NCI-H345 (cell line): ENCODE data around the gene IFITM1.
"Not testable (repeated sequence)": the region's sequence is repeated elsewhere in the genome, so short reads cannot be mapped to it uniquely, and the experiment has no call there.

Experiments used
- DNase-seq: peaks from one replicate; lab custom pipeline; 2025; lab: John Stamatoyannopoulos, UW

IFITM1 gene

DNA sequence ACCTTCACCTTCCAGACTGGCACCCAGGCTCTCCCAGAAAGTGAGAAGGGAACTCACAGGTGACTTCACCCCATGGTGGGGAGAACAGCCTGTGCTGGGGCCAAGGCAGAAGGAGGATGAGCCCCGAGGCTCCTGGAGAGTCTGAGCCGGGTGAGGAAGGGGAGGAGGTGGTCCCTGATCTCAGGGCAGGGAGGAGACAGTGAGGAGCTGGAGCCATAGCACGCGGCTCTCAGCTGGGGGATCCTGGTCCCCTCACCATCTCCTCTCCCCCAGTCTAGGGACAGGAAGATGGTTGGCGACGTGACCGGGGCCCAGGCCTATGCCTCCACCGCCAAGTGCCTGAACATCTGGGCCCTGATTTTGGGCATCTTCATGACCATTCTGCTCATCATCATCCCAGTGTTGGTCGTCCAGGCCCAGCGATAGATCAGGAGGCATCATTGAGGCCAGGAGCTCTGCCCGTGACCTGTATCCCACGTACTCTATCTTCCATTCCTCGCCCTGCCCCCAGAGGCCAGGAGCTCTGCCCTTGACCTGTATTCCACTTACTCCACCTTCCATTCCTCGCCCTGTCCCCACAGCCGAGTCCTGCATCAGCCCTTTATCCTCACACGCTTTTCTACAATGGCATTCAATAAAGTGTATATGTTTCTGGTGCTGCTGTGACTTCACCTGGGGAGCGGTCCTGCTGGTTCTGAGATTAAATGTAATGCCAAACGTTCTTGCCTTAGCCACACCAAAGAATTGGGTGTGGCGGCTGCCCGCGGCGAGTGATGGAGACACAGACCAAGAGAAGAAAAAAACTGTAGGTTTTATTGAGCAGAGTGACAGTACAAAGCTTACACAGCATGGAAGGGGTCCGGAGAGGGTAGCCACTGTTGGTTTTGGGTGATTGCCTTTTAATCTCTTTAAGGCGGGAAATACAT is 4.8 kb upstream of the IFITM1 start:
- not testable (repeated sequence) for DNase-seq

GRCh38 chr11:309979-310572 is 3.8 kb upstream of the IFITM1 start:
- not testable (repeated sequence) for DNase-seq

GRCh38 chr11:311013-311748 is 2.7 kb upstream of the IFITM1 start:
- DNase-seq: not testable (repeated sequence)

GRCh38 chr11:312092-312816 is 1.6 kb upstream of the IFITM1 start:
- DNase-seq: no peak

- DNase-seq: no peak
These were observed 495 bp upstream of the IFITM1 start for GRCh38 chr11:313304-313786.

- not testable (repeated sequence) for DNase-seq
These were observed 675 bp downstream of the IFITM1 start for GRCh38 chr11:314554-314875.

GRCh38 chr11:315051-315481 is 1.2 kb downstream of the IFITM1 start:
- no peak for DNase-seq

DNA sequence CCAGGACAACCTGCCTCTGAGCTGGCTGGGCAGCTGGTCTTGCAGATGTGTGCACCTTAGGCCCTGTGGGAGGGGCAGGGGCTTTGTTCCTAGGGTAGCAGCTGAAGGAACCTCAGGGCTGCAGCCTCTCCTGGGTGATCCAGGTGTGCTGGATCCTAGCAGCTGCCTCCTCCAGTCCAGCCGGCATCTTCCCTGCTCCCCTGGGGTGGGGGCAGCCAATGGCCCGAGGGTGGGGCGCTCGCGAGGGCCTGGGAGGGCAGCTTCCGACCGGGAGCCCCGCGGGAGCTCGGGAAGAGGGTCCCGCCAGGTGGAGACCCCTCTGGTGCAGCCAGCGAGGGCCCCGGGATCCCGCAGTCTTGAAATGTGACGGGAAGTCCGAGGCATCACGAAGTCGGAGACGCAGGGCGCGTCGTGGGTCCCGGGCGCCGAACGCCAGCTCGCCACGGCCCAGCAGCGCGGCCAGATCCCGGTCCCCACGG is 1.7 kb downstream of the IFITM1 start:
- DNase-seq: no peak

- DNase-seq: no peak
These were observed 2.3 kb downstream of the IFITM1 start for GRCh38 chr11:316031-316701.

GRCh38 chr11:316891-317301 is 3.1 kb downstream of the IFITM1 start:
- no peak for DNase-seq

DNA sequence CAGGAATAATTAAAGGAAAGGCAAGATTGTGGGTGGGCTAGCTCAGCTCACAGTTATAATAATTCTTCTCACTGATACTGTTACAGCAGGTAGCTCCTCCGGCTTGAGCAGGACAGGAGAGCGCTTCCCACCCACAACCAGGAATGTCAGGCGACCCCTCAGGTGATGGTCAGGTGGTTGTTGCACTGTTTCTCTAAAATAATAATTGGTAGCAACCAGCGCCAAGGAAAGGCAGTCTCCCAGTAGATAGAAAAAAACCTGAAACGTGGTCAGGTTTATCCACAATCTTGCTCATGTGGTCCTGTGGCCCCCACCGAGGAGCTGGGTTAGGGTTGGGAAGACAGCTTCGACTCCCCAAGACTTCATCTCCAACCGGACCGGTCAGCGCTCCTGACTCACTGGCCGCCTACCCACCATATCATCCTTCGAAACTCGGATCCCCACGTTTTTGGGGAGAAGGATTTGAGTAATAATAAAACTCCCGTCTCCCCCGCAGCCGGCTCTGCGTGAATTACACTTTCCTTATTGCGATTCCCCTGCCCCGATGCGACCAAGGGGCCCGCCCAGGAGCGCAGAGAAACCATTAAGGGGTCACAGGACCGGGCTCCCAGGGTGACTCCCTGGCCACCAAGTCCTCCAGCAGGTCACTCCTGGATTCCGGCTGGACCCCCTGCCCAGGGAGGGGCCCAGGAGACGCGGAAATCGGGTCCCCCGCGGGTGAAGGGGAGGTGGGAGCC is 4.0 kb downstream of the IFITM1 start:
- DNase-seq: not testable (repeated sequence)

DNA sequence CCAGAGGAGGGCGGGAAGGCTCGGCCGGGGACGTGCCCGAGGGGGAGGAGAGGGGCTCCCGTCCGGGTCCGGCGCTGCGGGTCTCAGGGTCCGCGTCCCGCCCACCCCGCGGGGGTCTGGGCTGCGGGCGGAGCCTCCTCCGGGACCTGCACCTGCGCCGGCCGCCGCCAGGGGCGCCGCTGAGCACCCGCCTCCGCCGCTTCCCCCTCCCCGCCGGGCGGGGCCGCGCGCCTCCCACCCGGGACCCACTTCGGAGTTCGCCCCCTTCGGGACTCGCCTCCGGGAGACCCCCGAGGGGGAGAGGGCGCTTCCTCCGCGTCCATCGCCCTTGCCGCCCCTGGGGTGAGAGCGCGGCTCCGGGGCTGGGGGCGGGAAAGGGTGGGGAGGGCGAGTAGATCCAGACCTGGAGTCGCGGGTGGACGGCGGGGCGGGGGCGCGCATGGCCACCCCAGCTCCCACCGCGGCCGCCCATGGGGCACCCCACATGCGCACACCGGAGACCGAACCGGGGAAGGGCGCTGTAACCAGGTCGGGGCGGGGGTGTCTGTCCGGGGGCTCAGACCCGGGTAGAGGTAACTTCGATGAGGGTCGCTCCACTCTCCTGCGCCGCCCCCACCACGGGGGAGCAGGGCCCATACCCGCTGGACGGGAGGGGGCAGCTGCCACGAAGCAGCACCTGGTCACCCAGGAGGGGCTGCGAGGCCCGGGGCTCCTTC is 4.7 kb downstream of the IFITM1 start:
- not testable (repeated sequence) for DNase-seq

DNA sequence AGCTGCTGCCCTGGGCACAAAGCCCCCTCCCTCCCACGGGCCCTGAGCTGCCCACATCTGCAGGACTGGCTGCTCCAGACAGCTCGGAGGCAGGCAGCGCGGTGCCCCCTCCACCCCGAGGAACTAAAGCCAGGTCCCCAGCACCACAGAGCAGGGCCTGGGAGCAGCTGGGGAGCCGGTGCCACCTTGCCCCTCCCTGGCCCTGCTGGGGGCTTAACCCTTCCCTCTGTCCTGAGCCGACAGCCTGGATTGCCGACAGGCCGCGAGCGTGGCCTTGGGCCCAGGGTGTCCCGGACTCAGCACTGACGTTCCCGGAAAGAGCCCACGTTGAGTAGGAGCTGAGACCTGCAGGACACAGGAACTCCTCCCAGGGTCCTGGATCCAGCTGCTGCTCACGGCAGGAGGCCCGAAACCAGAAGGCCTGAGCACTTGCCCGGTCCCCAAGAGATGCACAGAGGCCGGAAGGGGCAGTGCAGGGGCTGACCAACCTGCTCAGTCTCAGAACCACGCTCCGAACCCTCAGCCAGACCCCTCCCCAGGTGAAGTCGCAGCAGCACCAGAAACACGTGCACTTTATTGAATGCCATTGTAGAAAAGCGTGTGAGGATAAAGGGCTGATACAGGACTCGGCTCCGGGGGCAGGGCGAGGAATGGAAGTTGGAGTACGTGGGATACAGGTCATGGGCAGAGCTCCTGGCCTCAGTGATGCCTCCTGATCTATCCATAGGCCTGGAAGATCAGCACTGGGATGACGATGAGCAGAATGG is 5.5 kb downstream of the IFITM1 start:
- DNase-seq: not testable (repeated sequence)

- not testable (repeated sequence) for DNase-seq
These were observed 6.0 kb downstream of the IFITM1 start for GRCh38 chr11:319888-320273.

GRCh38 chr11:324156-324555 is 10.3 kb downstream of the IFITM1 start:
- DNase-seq: no peak

- DNase-seq: not testable (repeated sequence)
These were observed 11.0 kb downstream of the IFITM1 start for GRCh38 chr11:324593-325517.

- DNase-seq: no peak
These were observed 12.2 kb downstream of the IFITM1 start for GRCh38 chr11:325796-326591.
